K562 (cell line): ENCODE results near the gene MBD4. TPM values are rescaled to one million over a fixed set of nuclear protein-coding genes. Genes with fewer than 3 reads are reported as not detected.

Experiments used
- CTBP1 ChIP-seq: fragments of 450-650 bp; IDR thresholded peaks from 2 replicates; pipeline ENCODE4 v1.6.1; 2016; ENCODE audit warnings: borderline replicate concordance
- MAZ ChIP-seq, 2 experiments: fragments of 450-650 bp in 1 of 2; sonication (generic) in 1 of 2; formaldehyde crosslinking; IDR thresholded peaks in 1 of 2; conservative IDR thresholded peaks in 1 of 2; 2 replicates each; pipeline versions ENCODE4 v1.4.0 to v1.5.0; 2020; ENCODE audit warnings: mild to moderate bottlenecking in 1 of 2, missing genetic modification reagents in 1 of 2
- POLR2G ChIP-seq: fragments of 200-400 bp; formaldehyde crosslinking; IDR thresholded peaks from 2 replicates; pipeline ENCODE4 v1.6.1; 2017; ENCODE audit warnings: low read depth, mild to moderate bottlenecking, antibody characterized with exemption, low read length, moderate library complexity
- SLC30A9 ChIP-seq: fragments of 250-450 bp; sonication (Bioruptor Pico); IDR thresholded peaks from 2 replicates; pipeline ENCODE4 v1.8.0; 2022; ENCODE audit warnings: mild to moderate bottlenecking, moderate library complexity
- SMC3 ChIP-seq: conservative IDR thresholded peaks from 2 replicates; pipeline ENCODE4 v1.6.1; 2011; ENCODE audit warnings: low read depth, low read length, improper control_type of control experiment; ENCODE audit not compliant: insufficient read depth
- TCFL5 ChIP-seq: fragments of 250-450 bp; sonication (Bioruptor Pico); conservative IDR thresholded peaks from 2 replicates; pipeline ENCODE4 v1.6.1; 2021; ENCODE audit warnings: mild to moderate bottlenecking, moderate library complexity, matching md5 sums
- UBTF ChIP-seq, 2 experiments: IDR thresholded peaks; 2 replicates each; pipeline ENCODE4 v1.6.1; 2012; ENCODE audit warnings: improper control_type of control experiment in 2 of 2, low read depth in 2 of 2, low read length in 2 of 2, borderline replicate concordance in 1 of 2
- ZNF766 ChIP-seq: fragments of 200-800 bp; sonication (Bioruptor generic); conservative IDR thresholded peaks from 2 replicates; pipeline ENCODE4 v1.6.1; 2016; ENCODE audit warnings: missing genetic modification characterization, missing compliant biosample characterization
- ZZZ3 ChIP-seq: fragments of 450-650 bp; IDR thresholded peaks from 2 replicates; pipeline ENCODE4 v1.6.1; 2016; ENCODE audit warnings: antibody characterized with exemption, mild to moderate bottlenecking, moderate library complexity
- polyA plus RNA-seq, 8 experiments: library from polyadenylated mRNA; depleted of rRNA in 4 of 8; stranded (reverse) in 5 of 8; unstranded in 3 of 8; fragments of >200 nt; fragmentation: Nextera tagmentation in 2 of 8; fragmentation: Illumina TruSeq in 1 of 8; extraction: Ambion mirVana in 2 of 8; extraction: Trizol in 1 of 8; gene quantifications; 2 replicates each; pipeline versions ENCODE4 v1.2.1 to v1.2.3, GENCODE V29; 2011 to 2014; ENCODE audit warnings: inconsistent platforms in 1 of 8, missing spikeins in 1 of 8
- total RNA-seq, 7 experiments: library from RNA; depleted of rRNA in 6 of 7; stranded (reverse); fragments of >200 nt in 6 of 7; fragmentation: Illumina TruSeq in 2 of 7; extraction: Trizol in 2 of 7; gene quantifications; 2 replicates each; pipeline versions ENCODE4 v1.2.1 to v1.2.3, GENCODE V29; 2011 to 2021; ENCODE audit warnings: low replicate concordance in 1 of 7
- TF ChIP-seq, protein P1 (sequence below): sonication (generic); formaldehyde crosslinking; IDR thresholded peaks from 2 replicates; pipeline ENCODE4 v1.8.0; 2022; ENCODE audit warnings: mild to moderate bottlenecking, low read depth, missing genetic modification reagents

MBD4 gene
- total and polyA plus RNA-seq, 9 of the 15 experiments (the other 6 are each of a cell fraction or from before 2014, with no cell fraction given) = 13.3 to 63.9 (median 39.0) TPM

- TF ChIP-seq CTBP1 (0 out of 2 replicates have a peak, but pooled peaks have one; percentile 24), POLR2G (no peak), MAZ (CRISPR knock-in tag; conservative IDR thresholded peaks at IDR 0.05 in 1 of 2, IDR thresholded peaks at IDR 0.05 in 1 of 2) (0 out of 4 replicates have a peak, but pooled peaks of 1 of the 2 experiments have one; percentile 21), SLC30A9 (CRISPR knock-in tag) (no peak), UBTF (IDR thresholded peaks at IDR 0.05; ENCODE audit: borderline replicate concordance in 1 of 2, low read depth in 2 of 2, low read length in 2 of 2) (no peak), ZZZ3 (no peak), TCFL5 (no peak), ZNF766 (CRISPR knock-in tag) (no peak), SMC3 (peak; percentile 77)
- TF ChIP-seq, protein P1, sequence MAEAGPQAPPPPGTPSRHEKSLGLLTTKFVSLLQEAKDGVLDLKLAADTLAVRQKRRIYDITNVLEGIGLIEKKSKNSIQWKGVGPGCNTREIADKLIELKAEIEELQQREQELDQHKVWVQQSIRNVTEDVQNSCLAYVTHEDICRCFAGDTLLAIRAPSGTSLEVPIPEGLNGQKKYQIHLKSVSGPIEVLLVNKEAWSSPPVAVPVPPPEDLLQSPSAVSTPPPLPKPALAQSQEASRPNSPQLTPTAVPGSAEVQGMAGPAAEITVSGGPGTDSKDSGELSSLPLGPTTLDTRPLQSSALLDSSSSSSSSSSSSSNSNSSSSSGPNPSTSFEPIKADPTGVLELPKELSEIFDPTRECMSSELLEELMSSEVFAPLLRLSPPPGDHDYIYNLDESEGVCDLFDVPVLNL (CRISPR knock-in tag) = no peak
- TF ChIP-seq, all 486 proteins: peak for 11
Observed at GRCh38 chr3:129383292-129383860, 56.4 kb downstream of the MBD4 start (continued).
